ENCODE data around the gene LNP1. TPM values are rescaled to one million over a fixed set of nuclear protein-coding genes. Genes with fewer than 3 reads are reported as not detected.

The LNP1 gene
- total and polyA plus RNA-seq, 4 donors = 1.1 to 4.7 (median 1.5) TPM

GRCh38 chr3:100438623-100438974 lies 37.3 kb downstream of the LNP1 start:
- no peaks in the 10 kb centered on the region for H3K4me1 ChIP-seq (ENCODE audit: control insufficient read depth in 4 of 4, insufficient read depth in 4 of 4, low read length in 3 of 4)
- no peaks in the 10 kb centered on the region for H3K27me3 ChIP-seq (ENCODE audit: control insufficient read depth in 4 of 4, insufficient read depth in 4 of 4, low read length in 3 of 4)
- no peak for TF ChIP-seq GABPA (IDR thresholded peaks at IDR 0.05 in 1 of 2, conservative IDR thresholded peaks at IDR 0.05 in 1 of 2)
- TF ChIP-seq ATF3 (IDR thresholded peaks at IDR 0.05) = no peak
- no peak for TF ChIP-seq NR2F2 (IDR thresholded peaks at IDR 0.05)
- no peak for TF ChIP-seq FOXA2 (IDR thresholded peaks at IDR 0.05)
- no peak for TF ChIP-seq ZBTB33 (IDR thresholded peaks at IDR 0.05)
- TF ChIP-seq EGR1 (IDR thresholded peaks at IDR 0.05; ENCODE audit: low read depth in 2 of 2) = no peak
- TF ChIP-seq YY1 (IDR thresholded peaks at IDR 0.05) = no peak
- no peak for TF ChIP-seq CTCF (IDR thresholded peaks at IDR 0.05; ENCODE audit: low read depth, low read length, missing input control)
- no peak for TF ChIP-seq HNF4G (IDR thresholded peaks at IDR 0.05)
- TF ChIP-seq SP1 (IDR thresholded peaks at IDR 0.05) = no peak
- TF ChIP-seq RXRA (IDR thresholded peaks at IDR 0.05) = no peak
- no peak overlapping the region for H3K4me3 ChIP-seq (ENCODE audit: low read depth in 1 of 3, low read length in 3 of 3)
- WGBS = 97% methylated on average over 2 of the region's 2 CpGs
- no peak for DNase-seq (ENCODE audit: low spot score)
- no peaks in the 10 kb centered on the region for H3K36me3 ChIP-seq (ENCODE audit: control insufficient read depth in 4 of 4, insufficient read depth in 3 of 4, low read depth in 1 of 4, low read length in 3 of 4)
- H3K9me3 ChIP-seq (ENCODE audit: control insufficient read depth in 4 of 4, low read length in 3 of 4) = no peaks in the 10 kb centered on the region
- no peak overlapping the region for H3K27ac ChIP-seq (ENCODE audit: low read depth in 1 of 2, low read length in 2 of 2)
- no peak overlapping the region for H3K9ac ChIP-seq (ENCODE audit: low read depth in 1 of 2, low read length in 2 of 2)

- H3K27ac ChIP-seq (ENCODE audit: low read depth in 1 of 2, low read length in 2 of 2) = no peak overlapping the region
- WGBS = 88% methylated on average over 3 of the region's 3 CpGs
- no peak overlapping the region for H3K9ac ChIP-seq (ENCODE audit: low read depth in 1 of 2, low read length in 2 of 2)
- no peaks in the 10 kb centered on the region for H3K4me1 ChIP-seq (ENCODE audit: control insufficient read depth in 4 of 4, insufficient read depth in 4 of 4, low read length in 3 of 4)
- no peaks in the 10 kb centered on the region for H3K27me3 ChIP-seq (ENCODE audit: control insufficient read depth in 4 of 4, insufficient read depth in 4 of 4, low read length in 3 of 4)
- no peaks in the 10 kb centered on the region for H3K9me3 ChIP-seq (ENCODE audit: control insufficient read depth in 4 of 4, low read length in 3 of 4)
- no peak overlapping the region for H3K4me3 ChIP-seq (ENCODE audit: low read depth in 1 of 3, low read length in 3 of 3)
- H3K36me3 ChIP-seq (ENCODE audit: control insufficient read depth in 4 of 4, insufficient read depth in 3 of 4, low read depth in 1 of 4, low read length in 3 of 4) = no peaks in the 10 kb centered on the region
- no peak for DNase-seq (ENCODE audit: low spot score)
- TF ChIP-seq FOXA2 (IDR thresholded peaks at IDR 0.05) (no peak), ATF3 (IDR thresholded peaks at IDR 0.05) (no peak), HNF4G (IDR thresholded peaks at IDR 0.05) (no peak), FOXA1 (IDR thresholded peaks at IDR 0.05) (no peak), HNF4A (conservative IDR thresholded peaks at IDR 0.05) (no peak), REST (IDR thresholded peaks at IDR 0.05) (no peak), YY1 (IDR thresholded peaks at IDR 0.05) (no peak), JUND (IDR thresholded peaks at IDR 0.05) (no peak), NR2F2 (IDR thresholded peaks at IDR 0.05) (no peak)
Measured at GRCh38 chr3:100440895-100441294, 39.6 kb downstream of the LNP1 start.
